MCF 10A (cell line): Measurements from ENCODE around the gene RNU7-1. TPM values are rescaled to one million over a fixed set of nuclear protein-coding genes. Genes with fewer than 3 reads are reported as not detected.

Experiments used
- BruUV-seq: library from RNA; stranded (reverse); fragments of 400-500 nt; replicated peaks from 2 replicates; lab custom pipeline; 2021; lab: Mats Ljungman, UMichigan
- CTCF ChIA-PET: fragments of 300-600 bp; sonication (Branson Sonifier 250); formaldehyde crosslinking; extraction: SDS; loops from one replicate; lab custom pipeline; 2021; ENCODE audit warnings: antibody characterized with exemption, inconsistent platforms; lab: Yijun Ruan, JAX
- POLR2A ChIA-PET: fragments of 300-600, 350-650 bp; sonication (Branson Sonifier 250); formaldehyde crosslinking; extraction: SDS; loops from one replicate; lab custom pipeline; 2020; ENCODE audit warnings: antibody characterized with exemption, inconsistent platforms; lab: Yijun Ruan, JAX
- DNase-seq: peaks from one replicate; pipeline ENCODE4 v3.0.0-alpha.2; 2018; ENCODE audit not compliant: unreplicated experiment
- H3K27ac Mint-ChIP-seq: one replicate; pipeline ENCODE4 v1.8.0; 2022; ENCODE audit warnings: mild to moderate bottlenecking, low read depth, mixed read lengths; ENCODE audit not compliant: unreplicated experiment
- H3K27me3 Mint-ChIP-seq: one replicate; pipeline ENCODE4 v1.8.0; 2022; ENCODE audit warnings: mixed read lengths; ENCODE audit not compliant: insufficient read depth, unreplicated experiment
- H3K36me3 Mint-ChIP-seq: one replicate; pipeline ENCODE4 v1.8.0; 2022; ENCODE audit warnings: mild to moderate bottlenecking, moderate library complexity, mixed read lengths; ENCODE audit not compliant: insufficient read depth, unreplicated experiment
- H3K4me1 Mint-ChIP-seq: one replicate; pipeline ENCODE4 v1.8.0; 2022; ENCODE audit warnings: mixed read lengths; ENCODE audit not compliant: insufficient read depth, unreplicated experiment
- H3K4me3 Mint-ChIP-seq: one replicate; pipeline ENCODE4 v1.8.0; 2022; ENCODE audit warnings: mild to moderate bottlenecking, moderate library complexity, mixed read lengths; ENCODE audit not compliant: unreplicated experiment
- H3K9me3 Mint-ChIP-seq: one replicate; pipeline ENCODE4 v1.8.0; 2022; ENCODE audit warnings: mixed read lengths; ENCODE audit not compliant: unreplicated experiment
- intact Hi-C: fragments of 100-400 bp; cut with micrococcal nuclease; formaldehyde crosslinking; loops from 2 replicates; pipeline ENCODE4 v1.14.1; 2022
- total RNA-seq: library from RNA; stranded (reverse); gene quantifications from 2 replicates; pipeline ENCODE4 v1.2.3, GENCODE V29; 2022
- TF ChIP-seq, protein P1 (sequence below): fragments of 200-600 bp; IDR thresholded peaks from one replicate; pipeline ENCODE4 v1.8.0; 2022; ENCODE audit warnings: antibody characterized with exemption, mild to moderate bottlenecking; ENCODE audit not compliant: unreplicated experiment

RNU7-1 gene
- total RNA-seq, 1 experiment from 2014 or later: not detected

DNA sequence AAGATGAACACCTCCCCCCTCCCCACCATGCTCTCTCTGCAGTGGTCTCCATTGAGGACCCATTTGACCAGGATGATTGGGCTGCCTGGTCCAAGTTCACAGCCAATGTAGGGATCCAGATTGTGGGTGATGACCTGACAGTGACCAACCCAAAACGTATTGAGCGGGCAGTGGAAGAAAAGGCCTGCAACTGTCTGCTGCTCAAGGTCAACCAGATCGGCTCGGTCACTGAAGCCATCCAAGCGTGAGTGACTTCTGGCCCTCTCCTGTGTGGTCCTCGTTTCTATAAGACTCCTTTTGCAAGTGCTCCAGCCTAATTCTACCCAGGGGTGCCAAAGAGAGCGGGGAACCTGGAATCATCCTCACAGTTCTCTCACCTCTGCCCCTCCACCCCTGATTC, 22.1 kb upstream of the RNU7-1 start:
- Mint-ChIP-seq H3K9me3 (no peaks in the 10 kb centered on the region), H3K36me3 (peaks cover 5% of the 10 kb centered on the region), H3K4me3 (no peak overlapping the region), H3K4me1 (peaks cover 38% of the 10 kb centered on the region), H3K27me3 (no peaks in the 10 kb centered on the region), H3K27ac (no peak overlapping the region)
- no peak for DNase-seq
- CTCF ChIA-PET: interaction anchor here (0.7 to 8.9 kb wide), 5 partner anchors 10 to 186 kb away, joined by 3 to 114 read pairs (median 4); partner anchors contain the start of genes SPSB2 and TPI1
- intact Hi-C loops: no loop called here
- TF ChIP-seq, protein P1, sequence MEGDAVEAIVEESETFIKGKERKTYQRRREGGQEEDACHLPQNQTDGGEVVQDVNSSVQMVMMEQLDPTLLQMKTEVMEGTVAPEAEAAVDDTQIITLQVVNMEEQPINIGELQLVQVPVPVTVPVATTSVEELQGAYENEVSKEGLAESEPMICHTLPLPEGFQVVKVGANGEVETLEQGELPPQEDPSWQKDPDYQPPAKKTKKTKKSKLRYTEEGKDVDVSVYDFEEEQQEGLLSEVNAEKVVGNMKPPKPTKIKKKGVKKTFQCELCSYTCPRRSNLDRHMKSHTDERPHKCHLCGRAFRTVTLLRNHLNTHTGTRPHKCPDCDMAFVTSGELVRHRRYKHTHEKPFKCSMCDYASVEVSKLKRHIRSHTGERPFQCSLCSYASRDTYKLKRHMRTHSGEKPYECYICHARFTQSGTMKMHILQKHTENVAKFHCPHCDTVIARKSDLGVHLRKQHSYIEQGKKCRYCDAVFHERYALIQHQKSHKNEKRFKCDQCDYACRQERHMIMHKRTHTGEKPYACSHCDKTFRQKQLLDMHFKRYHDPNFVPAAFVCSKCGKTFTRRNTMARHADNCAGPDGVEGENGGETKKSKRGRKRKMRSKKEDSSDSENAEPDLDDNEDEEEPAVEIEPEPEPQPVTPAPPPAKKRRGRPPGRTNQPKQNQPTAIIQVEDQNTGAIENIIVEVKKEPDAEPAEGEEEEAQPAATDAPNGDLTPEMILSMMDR: no peak
- POLR2A ChIA-PET: interaction anchor here (0.9 to 1.8 kb wide), 2 partner anchors 10 to 30 kb away, joined by 3 to 4 read pairs; no protein-coding TSS in a partner anchor
- no TSS peak for BruUV-seq

DNA sequence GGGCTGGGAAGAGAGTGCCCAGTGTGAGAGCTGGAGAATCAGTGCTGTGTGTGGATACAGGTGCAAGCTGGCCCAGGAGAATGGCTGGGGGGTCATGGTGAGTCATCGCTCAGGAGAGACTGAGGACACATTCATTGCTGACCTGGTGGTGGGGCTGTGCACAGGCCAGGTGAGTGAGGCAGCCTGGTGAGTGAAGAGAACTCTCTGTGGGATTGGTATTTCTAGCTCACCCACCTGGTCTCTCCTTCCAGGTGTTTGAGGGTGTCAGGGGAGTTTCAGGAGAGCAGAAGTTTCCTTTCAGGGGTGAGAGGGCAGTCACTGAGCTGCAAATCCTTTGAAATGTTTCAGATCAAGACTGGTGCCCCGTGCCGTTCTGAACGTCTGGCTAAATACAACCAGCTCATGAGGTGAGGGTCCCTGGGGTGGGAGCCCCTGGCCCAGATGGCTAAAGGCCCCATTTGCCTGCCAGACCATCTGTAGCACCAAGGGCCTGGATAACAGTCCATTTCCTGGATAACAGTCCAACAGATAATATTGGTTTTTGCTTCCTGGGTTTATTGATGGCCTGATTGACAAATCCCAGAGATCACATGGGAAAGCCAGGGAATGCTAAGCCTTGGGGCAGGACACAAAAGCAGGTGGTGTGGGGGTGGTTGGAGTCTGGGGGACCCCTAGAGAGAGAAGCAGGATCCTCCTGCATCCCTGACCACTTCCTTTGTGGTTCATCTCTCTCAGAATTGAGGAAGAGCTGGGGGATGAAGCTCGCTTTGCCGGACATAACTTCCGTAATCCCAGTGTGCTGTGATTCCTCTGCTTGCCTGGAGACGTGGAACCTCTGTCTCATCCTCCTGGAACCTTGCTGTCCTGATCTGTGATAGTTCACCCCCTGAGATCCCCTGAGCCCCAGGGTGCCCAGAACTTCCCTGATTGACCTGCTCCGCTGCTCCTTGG, 21.3 kb upstream of the RNU7-1 start:
- no peaks in the 10 kb centered on the region for H3K27me3 Mint-ChIP-seq
- H3K4me3 Mint-ChIP-seq: no peak overlapping the region
- H3K27ac Mint-ChIP-seq: no peak overlapping the region
- ChIA-PET CTCF (interaction anchor here (0.7 to 8.9 kb wide), 5 partner anchors 12 to 185 kb away, joined by 3 to 114 read pairs (median 5); partner anchors contain the start of genes SPSB2 and TPI1), POLR2A (interaction anchor here (1.8 kb wide), 1 partner anchor 11 kb away, joined by 4 read pairs; no protein-coding TSS in a partner anchor)
- no peaks in the 10 kb centered on the region for H3K9me3 Mint-ChIP-seq
- peaks cover 5% of the 10 kb centered on the region for H3K36me3 Mint-ChIP-seq
- TF ChIP-seq, protein P1: no peak
- peaks cover 45% of the 10 kb centered on the region for H3K4me1 Mint-ChIP-seq
- no TSS peak for BruUV-seq
- no peak for DNase-seq
- intact Hi-C loops: no loop called here

DNA sequence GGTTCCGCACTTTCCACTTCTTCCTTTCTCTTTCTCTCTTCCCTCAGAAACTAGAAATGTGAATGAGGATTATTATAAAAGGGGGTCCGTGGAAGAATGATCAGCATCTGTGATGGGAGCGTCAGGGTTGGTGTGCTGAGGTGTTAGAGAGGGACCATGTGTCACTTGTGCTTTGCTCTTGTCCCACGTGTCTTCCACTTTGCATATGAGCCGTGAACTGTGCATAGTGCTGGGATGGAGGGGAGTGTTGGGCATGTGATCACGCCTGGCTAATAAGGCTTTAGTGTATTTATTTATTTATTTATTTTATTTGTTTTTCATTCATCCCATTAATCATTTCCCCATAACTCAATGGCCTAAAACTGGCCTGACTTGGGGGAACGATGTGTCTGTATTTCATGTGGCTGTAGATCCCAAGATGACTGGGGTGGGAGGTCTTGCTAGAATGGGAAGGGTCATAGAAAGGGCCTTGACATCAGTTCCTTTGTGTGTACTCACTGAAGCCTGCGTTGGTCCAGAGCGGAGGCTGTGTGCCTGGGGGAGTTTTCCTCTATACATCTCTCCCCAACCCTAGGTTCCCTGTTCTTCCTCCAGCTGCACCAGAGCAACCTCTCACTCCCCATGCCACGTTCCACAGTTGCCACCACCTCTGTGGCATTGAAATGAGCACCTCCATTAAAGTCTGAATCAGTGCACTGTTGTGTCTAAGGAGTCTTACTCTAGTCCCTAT, 20.4 kb upstream of the RNU7-1 start:
- H3K4me3 Mint-ChIP-seq: no peak overlapping the region
- no peaks in the 10 kb centered on the region for H3K27me3 Mint-ChIP-seq
- peaks cover 5% of the 10 kb centered on the region for H3K36me3 Mint-ChIP-seq
- H3K9me3 Mint-ChIP-seq: no peaks in the 10 kb centered on the region
- no peak for DNase-seq
- H3K4me1 Mint-ChIP-seq: peaks cover 47% of the 10 kb centered on the region
- intact Hi-C loops: no loop called here
- POLR2A ChIA-PET: interaction anchor here (1.5 to 7.8 kb wide), 4 partner anchors 11 to 52 kb away, joined by 4 to 167 read pairs (median 42); partner anchors contain the start of genes C12orf57, RNU7-1, SPSB2 and TPI1
- no TSS peak for BruUV-seq
- CTCF ChIA-PET: interaction anchor here (0.6 to 8.9 kb wide), 20 partner anchors 9 to 282 kb away, joined by 3 to 114 read pairs (median 5); partner anchors contain the start of genes C12orf57, C1S, RNU7-1 and SPSB2
- no peak overlapping the region for H3K27ac Mint-ChIP-seq
- TF ChIP-seq, protein P1: no peak
